ENCODE data around the gene DLGAP1. TPM values are rescaled to one million over a fixed set of nuclear protein-coding genes. Genes with fewer than 3 reads are reported as not detected.
"Not testable (repeated sequence)": the region's sequence is repeated elsewhere in the genome, so short reads cannot be mapped to it uniquely, and the experiment has no call there.

DLGAP1 gene
- total and polyA plus RNA-seq, 2 donors (not counting 1 experiment from before 2014, with no cell fraction given): 0.07 to 0.61 TPM

DNA sequence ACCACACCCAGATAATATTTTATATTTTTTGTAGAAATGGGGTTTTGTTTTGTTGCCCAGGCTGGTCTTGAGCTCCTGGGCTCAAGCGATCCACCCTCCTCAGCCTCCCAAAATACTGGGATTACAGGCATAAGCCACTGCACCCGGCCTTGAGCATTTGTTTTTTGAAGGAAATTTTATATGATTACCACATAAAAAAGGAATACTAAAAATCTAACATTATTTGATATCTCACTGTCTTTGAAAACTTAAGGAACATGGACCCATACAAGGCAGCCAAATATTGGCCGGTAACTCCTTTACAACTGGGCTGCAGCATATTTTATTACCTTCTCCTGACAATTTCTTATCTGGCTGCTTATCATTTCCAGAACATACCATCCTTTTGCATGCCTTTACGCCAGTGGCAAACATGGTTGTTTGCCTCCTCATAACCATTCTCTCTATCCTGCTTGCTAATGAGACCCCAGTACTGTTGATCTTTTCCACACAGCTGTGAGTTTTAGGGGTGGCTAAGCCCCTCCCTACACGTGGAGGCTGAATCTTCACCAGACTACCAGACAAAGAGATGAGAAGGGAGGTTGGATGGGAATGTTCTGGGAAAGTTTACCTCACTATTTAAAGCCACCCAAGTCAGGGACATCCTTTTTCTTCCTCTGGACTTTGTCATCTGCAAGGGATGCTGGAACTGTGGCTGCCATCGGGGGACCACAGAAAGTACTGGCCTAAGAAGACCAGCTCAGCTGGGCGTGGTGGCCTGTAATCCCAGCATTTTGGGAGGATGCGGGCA is 847.6 kb downstream of the DLGAP1 start:
- Histone ChIP-seq H3K4me3 (ENCODE audit: control extremely low read depth in 1 of 5, extremely low read depth in 1 of 5, insufficient read depth in 1 of 5, low read depth in 2 of 5, low read length in 4 of 5) (no peak overlapping the region), H3K36me3 (replicated peaks in 1 of 2; ENCODE audit: control extremely low read depth in 1 of 2, control insufficient read depth in 1 of 2, extremely low read depth in 1 of 2, insufficient read depth in 2 of 2, low read length in 1 of 2) (no peaks in the 10 kb centered on the region), H4K20me1 (ENCODE audit: control insufficient read depth, insufficient read depth, low read length, poor library complexity, severe bottlenecking) (no peaks in the 10 kb centered on the region), H3K79me2 (ENCODE audit: control insufficient read depth, insufficient read depth, low read length) (peaks cover 4% of the 10 kb centered on the region), H3K27ac (ENCODE audit: low read length in 2 of 2) (no peak overlapping the region), H3K4me1 (ENCODE audit: control insufficient read depth in 2 of 2, insufficient read depth in 2 of 2, low read length in 2 of 2) (peaks cover 32 to 37% of the 10 kb centered on the region in 2 donors), H3K9ac (ENCODE audit: low read length) (no peak overlapping the region), H2AFZ (ENCODE audit: insufficient read depth, low read depth, low read length, poor library complexity, severe bottlenecking) (no peak overlapping the region), H3K27me3 (replicated peaks in 1 of 4; ENCODE audit: control extremely low read depth in 1 of 4, control insufficient read depth in 3 of 4, insufficient read depth in 4 of 4, low read length in 3 of 4) (no peaks in the 10 kb centered on the region), H3K4me2 (replicated peaks; ENCODE audit: low read depth, low read length, poor library complexity, severe bottlenecking) (no peak overlapping the region), H3K9me3 (ENCODE audit: control extremely low read depth in 1 of 3, control insufficient read depth in 2 of 3, insufficient read depth in 1 of 3, low read length in 2 of 3) (no peaks in the 10 kb centered on the region)
- ChIA-PET CTCF (interaction anchor here (0.6 to 2.5 kb wide), 4 partner anchors 11 to 61 kb away, joined by 3 to 12 read pairs (median 3); no protein-coding TSS in a partner anchor), POLR2A (no interaction called here)
- WGBS (ENCODE audit: insufficient coverage): 94% methylated on average over 5 of the region's 8 CpGs
- Mint-ChIP-seq H3K27ac (no peak overlapping the region), H3K4me1 (peaks cover 2% of the 10 kb centered on the region), H3K9me3 (ENCODE audit: insufficient read depth) (no peaks in the 10 kb centered on the region), H3K4me3 (no peak overlapping the region), H3K27me3 (no peaks in the 10 kb centered on the region)
- DNase-seq (no peak), ATAC-seq (ENCODE audit: low read depth) (no peak)
- TF ChIP-seq, protein P1, sequence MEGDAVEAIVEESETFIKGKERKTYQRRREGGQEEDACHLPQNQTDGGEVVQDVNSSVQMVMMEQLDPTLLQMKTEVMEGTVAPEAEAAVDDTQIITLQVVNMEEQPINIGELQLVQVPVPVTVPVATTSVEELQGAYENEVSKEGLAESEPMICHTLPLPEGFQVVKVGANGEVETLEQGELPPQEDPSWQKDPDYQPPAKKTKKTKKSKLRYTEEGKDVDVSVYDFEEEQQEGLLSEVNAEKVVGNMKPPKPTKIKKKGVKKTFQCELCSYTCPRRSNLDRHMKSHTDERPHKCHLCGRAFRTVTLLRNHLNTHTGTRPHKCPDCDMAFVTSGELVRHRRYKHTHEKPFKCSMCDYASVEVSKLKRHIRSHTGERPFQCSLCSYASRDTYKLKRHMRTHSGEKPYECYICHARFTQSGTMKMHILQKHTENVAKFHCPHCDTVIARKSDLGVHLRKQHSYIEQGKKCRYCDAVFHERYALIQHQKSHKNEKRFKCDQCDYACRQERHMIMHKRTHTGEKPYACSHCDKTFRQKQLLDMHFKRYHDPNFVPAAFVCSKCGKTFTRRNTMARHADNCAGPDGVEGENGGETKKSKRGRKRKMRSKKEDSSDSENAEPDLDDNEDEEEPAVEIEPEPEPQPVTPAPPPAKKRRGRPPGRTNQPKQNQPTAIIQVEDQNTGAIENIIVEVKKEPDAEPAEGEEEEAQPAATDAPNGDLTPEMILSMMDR (IDR thresholded peaks at IDR 0.05): no peak
- TF ChIP-seq EZH2 (IDR thresholded peaks at IDR 0.05; ENCODE audit: borderline replicate concordance, insufficient read depth, low read depth, low read length, poor library complexity, severe bottlenecking): no peak
- intact Hi-C loops (cut with micrococcal nuclease): no loop called here

- peaks cover 36 to 38% of the 10 kb centered on the region in 2 donors for H3K4me1 ChIP-seq (ENCODE audit: control insufficient read depth in 2 of 2, insufficient read depth in 2 of 2, low read length in 2 of 2)
- H3K4me1 Mint-ChIP-seq; H3K36me3 ChIP-seq (replicated peaks in 1 of 2; ENCODE audit: control extremely low read depth in 1 of 2, control insufficient read depth in 1 of 2, extremely low read depth in 1 of 2, insufficient read depth in 2 of 2, low read length in 1 of 2); POLR2A ChIA-PET; H3K9ac ChIP-seq (ENCODE audit: low read length); H3K27ac Mint-ChIP-seq; H3K9me3 ChIP-seq (ENCODE audit: control extremely low read depth in 1 of 3, control insufficient read depth in 2 of 3, insufficient read depth in 1 of 3, low read length in 2 of 3); H3K27me3 ChIP-seq (replicated peaks in 1 of 4; ENCODE audit: control extremely low read depth in 1 of 4, control insufficient read depth in 3 of 4, insufficient read depth in 4 of 4, low read length in 3 of 4); ATAC-seq (ENCODE audit: low read depth); H3K4me2 ChIP-seq (replicated peaks; ENCODE audit: low read depth, low read length, poor library complexity, severe bottlenecking); H3K27ac ChIP-seq (ENCODE audit: low read length in 2 of 2); H4K20me1 ChIP-seq (ENCODE audit: control insufficient read depth, insufficient read depth, low read length, poor library complexity, severe bottlenecking); H3K4me3 ChIP-seq (ENCODE audit: control extremely low read depth in 1 of 5, extremely low read depth in 1 of 5, insufficient read depth in 1 of 5, low read depth in 2 of 5, low read length in 4 of 5); H2AFZ ChIP-seq (ENCODE audit: insufficient read depth, low read depth, low read length, poor library complexity, severe bottlenecking); DNase-seq; H3K27me3 Mint-ChIP-seq; H3K79me2 ChIP-seq (ENCODE audit: control insufficient read depth, insufficient read depth, low read length); H3K4me3 Mint-ChIP-seq; H3K9me3 Mint-ChIP-seq (ENCODE audit: insufficient read depth); intact Hi-C loops (cut with micrococcal nuclease): not testable (repeated sequence)
- WGBS (ENCODE audit: insufficient coverage): 97% methylated on average over 3 of the region's 10 CpGs
- CTCF ChIA-PET: interaction anchor here (1.3 kb wide), 1 partner anchor 61 kb away, joined by 3 read pairs; no protein-coding TSS in a partner anchor
Observed at GRCh38 chr18:3606863-3607262, 848.2 kb downstream of the DLGAP1 start.
